IMR-90 (cell line): ENCODE results near the gene CPXM2. TPM values are rescaled to one million over a fixed set of nuclear protein-coding genes. Genes with fewer than 3 reads are reported as not detected.

Experiments
- ATAC-seq: fragments of 200-7000 bp; cut with Tn5 transposase; 2 replicates; pipeline ENCODE4 v1.9.1; 2020; ENCODE audit warnings: low read depth, mild to moderate bottlenecking, moderate library complexity
- BruUV-seq: library from RNA; stranded (reverse); fragments of 400-500 nt; replicated peaks from 2 replicates; lab custom pipeline; 2021; lab: Mats Ljungman, UMichigan
- CTCF ChIA-PET: fragments of 300-600 bp; formaldehyde crosslinking; extraction: SDS; loops from one replicate; lab custom pipeline; 2021; ENCODE audit warnings: antibody characterized with exemption; lab: Yijun Ruan, JAX
- POLR2A ChIA-PET: fragments of 300-600 bp; sonication (Branson Sonifier 250); formaldehyde crosslinking; loops from one replicate; lab custom pipeline; 2022; ENCODE audit warnings: antibody characterized with exemption; ENCODE audit not compliant: unreplicated experiment; lab: Charles Lee
- DNase-seq: peaks from one replicate; pipeline ENCODE4 v3.0.0; 2013
- H2AFZ ChIP-seq: replicated peaks from 2 replicates; pipeline ENCODE3; 2013; ENCODE audit warnings: low read length, mild to moderate bottlenecking; ENCODE audit not compliant: poor library complexity
- H2AK5ac ChIP-seq: 2 replicates; pipeline ENCODE4 v1.6.1; 2013; ENCODE audit warnings: low read depth, low read length, inconsistent platforms
- H2AK9ac ChIP-seq: replicated peaks from 2 replicates; pipeline ENCODE3; 2013; ENCODE audit warnings: mild to moderate bottlenecking, low read depth, low read length, moderate library complexity; ENCODE audit not compliant: poor library complexity
- H2BK120ac ChIP-seq: 2 replicates; pipeline ENCODE4 v1.6.1; 2013; ENCODE audit warnings: low read depth, low read length, inconsistent platforms
- H2BK15ac ChIP-seq: 3 replicates; pipeline ENCODE4 v1.6.1; 2013; ENCODE audit warnings: low read depth, low read length, inconsistent platforms
- H2BK20ac ChIP-seq: 2 replicates; pipeline ENCODE4 v1.6.1; 2013; ENCODE audit warnings: low read depth, mild to moderate bottlenecking, inconsistent platforms, low read length, moderate library complexity
- H2BK5ac ChIP-seq: 2 replicates; pipeline ENCODE4 v1.6.1; 2013; ENCODE audit warnings: mild to moderate bottlenecking, low read depth, low read length, inconsistent platforms; ENCODE audit not compliant: poor library complexity, severe bottlenecking
- H3K14ac ChIP-seq: replicated peaks from 2 replicates; pipeline ENCODE4 v1.6.1; 2013; ENCODE audit warnings: low read depth, low read length, inconsistent platforms
- H3K18ac ChIP-seq: 2 replicates; pipeline ENCODE4 v1.6.1; 2013; ENCODE audit warnings: low read depth, low read length, control low read depth
- H3K23ac ChIP-seq: 2 replicates; pipeline ENCODE4 v1.6.1; 2013; ENCODE audit warnings: low read depth, low read length, inconsistent platforms
- H3K27ac ChIP-seq: 2 replicates; pipeline ENCODE4 v1.5.1; 2013; ENCODE audit warnings: mild to moderate bottlenecking, control low read depth, low read length; ENCODE audit not compliant: insufficient read depth
- H3K27me3 ChIP-seq: 2 replicates; pipeline ENCODE4 v1.6.1; 2013; ENCODE audit warnings: low read length; ENCODE audit not compliant: control insufficient read depth, insufficient read depth
- H3K36me3 ChIP-seq: 2 replicates; pipeline ENCODE4 v1.6.1; 2013; ENCODE audit warnings: low read length, mixed read lengths; ENCODE audit not compliant: control insufficient read depth, insufficient read depth
- H3K4ac ChIP-seq: 2 replicates; pipeline ENCODE4 v1.6.1; 2013; ENCODE audit warnings: low read depth, low read length, inconsistent platforms
- H3K4me1 ChIP-seq: 2 replicates; pipeline ENCODE4 v1.6.1; 2013; ENCODE audit warnings: low read length, mixed read lengths; ENCODE audit not compliant: control insufficient read depth, insufficient read depth
- H3K4me2 ChIP-seq: 2 replicates; pipeline ENCODE4 v1.6.1; 2013; ENCODE audit warnings: low read depth, mild to moderate bottlenecking, control low read depth, low read length, moderate library complexity
- H3K4me3 ChIP-seq: 2 replicates; pipeline ENCODE4 v1.5.1; 2013; ENCODE audit warnings: low read depth, mild to moderate bottlenecking, control low read depth, low read length, moderate library complexity; ENCODE audit not compliant: insufficient read depth
- H3K56ac ChIP-seq: 2 replicates; pipeline ENCODE4 v1.6.1; 2013; ENCODE audit warnings: low read length, inconsistent platforms; ENCODE audit not compliant: insufficient read depth; ENCODE audit errors: extremely low read depth
- H3K79me1 ChIP-seq, 2 experiments: 2 replicates each; pipeline ENCODE4 v1.6.1; 2013; ENCODE audit warnings: low read length in 2 of 2, inconsistent platforms in 1 of 2, low read depth in 1 of 2
- H3K9ac ChIP-seq: 2 replicates; pipeline ENCODE4 v1.6.1; 2013; ENCODE audit warnings: low read depth, low read length, control low read depth
- H3K9me1 ChIP-seq: 2 replicates; pipeline ENCODE4 v1.6.1; 2013; ENCODE audit warnings: low read length, inconsistent platforms; ENCODE audit not compliant: insufficient read depth
- H3K9me3 ChIP-seq: 2 replicates; pipeline ENCODE4 v1.6.1; 2013; ENCODE audit warnings: low read length; ENCODE audit not compliant: control insufficient read depth, insufficient read depth
- H4K20me1 ChIP-seq: 2 replicates; pipeline ENCODE4 v1.6.1; 2013; ENCODE audit warnings: low read length, inconsistent platforms; ENCODE audit not compliant: insufficient read depth
- H4K5ac ChIP-seq: 2 replicates; pipeline ENCODE4 v1.6.1; 2013; ENCODE audit warnings: mild to moderate bottlenecking, low read depth, low read length, control low read depth
- H4K8ac ChIP-seq, 2 experiments: 2 replicates each; pipeline ENCODE4 v1.6.1; 2013; ENCODE audit warnings: low read depth in 2 of 2, low read length in 2 of 2, control low read depth in 1 of 2, inconsistent platforms in 1 of 2
- H4K91ac ChIP-seq: 2 replicates; pipeline ENCODE4 v1.6.1; 2013; ENCODE audit warnings: low read depth, low read length, inconsistent platforms; ENCODE audit not compliant: insufficient read depth
- BHLHE40 ChIP-seq: fragments of 150-350 bp; IDR thresholded peaks from 2 replicates; pipeline ENCODE4 v1.6.1; 2016; ENCODE audit warnings: mild to moderate bottlenecking, low read depth, low read length
- FOS ChIP-seq: fragments of 150-350 bp; IDR thresholded peaks from 2 replicates; pipeline ENCODE4 v1.6.1; 2016; ENCODE audit warnings: low read depth, low read length
- MAFK ChIP-seq: IDR thresholded peaks from 2 replicates; pipeline ENCODE4 v1.6.1; 2012; ENCODE audit warnings: low read depth, low read length, improper control_type of control experiment
- MAZ ChIP-seq: IDR thresholded peaks from 2 replicates; pipeline ENCODE4 v1.6.1; 2012; ENCODE audit warnings: low read depth, mild to moderate bottlenecking, low read length, improper control_type of control experiment, moderate library complexity, borderline replicate concordance
- POLR2A ChIP-seq: IDR thresholded peaks from 2 replicates; pipeline ENCODE4 v1.6.1; 2012; ENCODE audit warnings: mild to moderate bottlenecking, low read depth, low read length
- RAD21 ChIP-seq: IDR thresholded peaks from 2 replicates; pipeline ENCODE4 v1.6.1; 2012; ENCODE audit warnings: low read length, improper control_type of control experiment
- SMC3 ChIP-seq: fragments of 150-350 bp; IDR thresholded peaks from 2 replicates; pipeline ENCODE4 v1.6.1; 2016; ENCODE audit warnings: low read depth, mild to moderate bottlenecking, antibody characterized with exemption, low read length, moderate library complexity
- WGBS, 2 experiments: methylation state at CpG; one replicate each; pipeline versions ENCODE4 v1.1.5 to v1.1.7; 2013; ENCODE audit warnings: missing lambda C conversion rate in 2 of 2; ENCODE audit not compliant: insufficient read length in 1 of 2; ENCODE audit errors: extremely low coverage in 2 of 2; 5-methylcytosine and 5-hydroxymethylcytosine counted together
- dilution Hi-C: fragments of 300-500 bp; cut with HindIII; formaldehyde crosslinking; loops from one replicate; pipeline ENCODE4 v1.14.3; 2018; ENCODE audit warnings: low sequenced_read_pairs; ENCODE audit not compliant: unreplicated experiment
- in situ Hi-C: fragments of 300-500 bp; cut with MboI; formaldehyde crosslinking; loops from 3 replicates; pipeline ENCODE4 v1.14.3; 2019; ENCODE audit warnings: low sequenced_read_pairs, inconsistent platforms, mixed read lengths
- intact Hi-C: fragments of 100-400 bp; cut with micrococcal nuclease; formaldehyde crosslinking; loops from 2 replicates; pipeline ENCODE4 v1.10.0; 2022
- polyA plus RNA-seq, 3 experiments: library from polyadenylated mRNA; depleted of rRNA; stranded (reverse); fragments of >200 nt; gene quantifications; 2 replicates each; pipeline ENCODE4 v1.2.3, GENCODE V29; 2012; ENCODE audit warnings: low replicate concordance in 1 of 3
- total RNA-seq: library from RNA; depleted of rRNA; stranded (reverse); fragments of >200 nt; gene quantifications from 2 replicates; pipeline ENCODE4 v1.2.3, GENCODE V29; 2012
- TF ChIP-seq, protein P1 (sequence below): conservative IDR thresholded peaks from 2 replicates; pipeline ENCODE4 v1.5.1; 2012; ENCODE audit warnings: mild to moderate bottlenecking, low read depth, low read length, improper control_type of control experiment

CPXM2 gene
- total and polyA plus RNA-seq, 2 of the 4 experiments (the other 2 are of a cell fraction), result not detected

DNA sequence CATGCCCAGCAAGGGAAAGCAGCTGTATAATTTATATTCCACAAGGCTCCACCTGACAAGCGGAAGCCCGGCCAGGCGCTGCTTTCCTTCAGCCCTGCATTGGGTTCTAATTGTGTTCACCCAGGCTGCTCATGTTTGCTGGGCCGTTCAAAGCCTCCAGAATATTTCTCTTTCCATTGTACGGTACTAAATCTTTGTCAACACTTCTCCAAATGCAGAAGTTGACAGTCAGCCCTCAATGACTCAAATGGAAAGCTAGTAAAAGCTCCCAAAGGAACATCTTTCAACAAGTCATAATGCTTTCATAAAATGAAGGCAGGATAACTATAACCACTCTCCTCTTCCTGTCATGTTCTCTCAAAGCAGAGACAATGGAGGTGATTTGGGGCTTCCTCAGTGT lies 17.8 kb upstream of the CPXM2 start:
- no peak overlapping the region for H3K14ac ChIP-seq
- no peak overlapping the region for H2BK5ac ChIP-seq
- no peak overlapping the region for H2BK20ac ChIP-seq
- H3K23ac ChIP-seq, result no peak overlapping the region
- H3K56ac ChIP-seq, result no peak overlapping the region
- peaks cover 31% of the 10 kb centered on the region for H3K9me3 ChIP-seq
- no peak overlapping the region for H2AK9ac ChIP-seq
- ATAC-seq, result no peak
- no peak overlapping the region for H3K4me3 ChIP-seq
- no peak overlapping the region for H4K8ac ChIP-seq
- H3K27ac ChIP-seq, result no peak overlapping the region
- no peak overlapping the region for H2AFZ ChIP-seq
- H3K36me3 ChIP-seq, result no peaks in the 10 kb centered on the region
- ChIA-PET CTCF (no interaction called here), POLR2A (no interaction called here)
- H3K9ac ChIP-seq, result no peak overlapping the region
- H3K18ac ChIP-seq, result no peak overlapping the region
- TF ChIP-seq MAFK (no peak), BHLHE40 (no peak), RAD21 (no peak), POLR2A (no peak), MAZ (no peak), FOS (no peak), SMC3 (no peak)
- TF ChIP-seq, protein P1, sequence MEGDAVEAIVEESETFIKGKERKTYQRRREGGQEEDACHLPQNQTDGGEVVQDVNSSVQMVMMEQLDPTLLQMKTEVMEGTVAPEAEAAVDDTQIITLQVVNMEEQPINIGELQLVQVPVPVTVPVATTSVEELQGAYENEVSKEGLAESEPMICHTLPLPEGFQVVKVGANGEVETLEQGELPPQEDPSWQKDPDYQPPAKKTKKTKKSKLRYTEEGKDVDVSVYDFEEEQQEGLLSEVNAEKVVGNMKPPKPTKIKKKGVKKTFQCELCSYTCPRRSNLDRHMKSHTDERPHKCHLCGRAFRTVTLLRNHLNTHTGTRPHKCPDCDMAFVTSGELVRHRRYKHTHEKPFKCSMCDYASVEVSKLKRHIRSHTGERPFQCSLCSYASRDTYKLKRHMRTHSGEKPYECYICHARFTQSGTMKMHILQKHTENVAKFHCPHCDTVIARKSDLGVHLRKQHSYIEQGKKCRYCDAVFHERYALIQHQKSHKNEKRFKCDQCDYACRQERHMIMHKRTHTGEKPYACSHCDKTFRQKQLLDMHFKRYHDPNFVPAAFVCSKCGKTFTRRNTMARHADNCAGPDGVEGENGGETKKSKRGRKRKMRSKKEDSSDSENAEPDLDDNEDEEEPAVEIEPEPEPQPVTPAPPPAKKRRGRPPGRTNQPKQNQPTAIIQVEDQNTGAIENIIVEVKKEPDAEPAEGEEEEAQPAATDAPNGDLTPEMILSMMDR, result no peak
- dilution Hi-C loops, result no loop called here
- no peak overlapping the region for H2BK15ac ChIP-seq
- H3K27me3 ChIP-seq, result no peaks in the 10 kb centered on the region
- no peaks in the 10 kb centered on the region for H3K9me1 ChIP-seq
- no peak overlapping the region for H3K4ac ChIP-seq
- no TSS peak for BruUV-seq
- H3K4me1 ChIP-seq, result no peaks in the 10 kb centered on the region
- DNase-seq, result no peak
- no peak overlapping the region for H2BK120ac ChIP-seq
- H4K5ac ChIP-seq, result no peak overlapping the region
- WGBS, 2 experiments, result 60% methylated on average over 1 of the region's 5 CpGs; no CpG with 5 or more reads in 1 of the 2 experiments
- H3K79me1 ChIP-seq, result no peaks in the 10 kb centered on the region
- H4K91ac ChIP-seq, result no peak overlapping the region
- no peaks in the 10 kb centered on the region for H4K20me1 ChIP-seq
- intact Hi-C loops, result no loop called here
- in situ Hi-C loops, result no loop called here
- no peak overlapping the region for H2AK5ac ChIP-seq
- H3K4me2 ChIP-seq, result no peak overlapping the region
